HEK293T (cell line): ENCODE data around the gene POLN.
"Not testable (repeated sequence)": the region's sequence is repeated elsewhere in the genome, so short reads cannot be mapped to it uniquely, and the experiment has no call there.

ENCODE experiments used
- CTCF ChIA-PET: fragments of 350-600 bp; formaldehyde crosslinking; extraction: SDS; loops from one replicate; lab custom pipeline; 2021; ENCODE audit warnings: antibody characterized with exemption, inconsistent platforms; lab: Yijun Ruan, JAX
- POLR2A ChIA-PET: fragments of 350-600 bp; formaldehyde crosslinking; extraction: SDS; loops from one replicate; lab custom pipeline; 2020; ENCODE audit warnings: antibody characterized with exemption, inconsistent platforms; lab: Yijun Ruan, JAX
- DNase-seq: peaks from one replicate; pipeline ENCODE4 v3.0.0; 2012; ENCODE audit warnings: mixed read lengths; ENCODE audit errors: extremely low spot score
- ARNT ChIP-seq: fragments of 450-650 bp; IDR thresholded peaks from 2 replicates; pipeline ENCODE4 v1.6.1; 2017; ENCODE audit warnings: mild to moderate bottlenecking
- BHLHE40 ChIP-seq: fragments of 450-650 bp; IDR thresholded peaks from 2 replicates; pipeline ENCODE4 v1.6.1; 2016; ENCODE audit warnings: mild to moderate bottlenecking, moderate library complexity, borderline replicate concordance
- CTBP1 ChIP-seq: fragments of 450-650 bp; IDR thresholded peaks from 2 replicates; pipeline ENCODE4 v1.6.1; 2016; ENCODE audit warnings: borderline replicate concordance
- ELF4 ChIP-seq: fragments of 450-650 bp; IDR thresholded peaks from 2 replicates; pipeline ENCODE4 v1.6.1; 2017; ENCODE audit warnings: antibody characterized with exemption
- FOXA1 ChIP-seq: fragments of 450-650 bp; IDR thresholded peaks from 2 replicates; pipeline ENCODE4 v1.6.1; 2016; ENCODE audit warnings: mild to moderate bottlenecking
- FOXK2 ChIP-seq: fragments of 450-650 bp; IDR thresholded peaks from 2 replicates; pipeline ENCODE4 v1.6.1; 2016; ENCODE audit warnings: mild to moderate bottlenecking
- FOXM1 ChIP-seq: fragments of 450-650 bp; IDR thresholded peaks from 2 replicates; pipeline ENCODE4 v1.6.1; 2017; ENCODE audit warnings: mild to moderate bottlenecking, borderline replicate concordance
- HDGF ChIP-seq: fragments of 450-650 bp; IDR thresholded peaks from 2 replicates; pipeline ENCODE4 v1.6.1; 2017; ENCODE audit warnings: antibody characterized with exemption, borderline replicate concordance
- L3MBTL2 ChIP-seq: fragments of 450-650 bp; conservative IDR thresholded peaks from 2 replicates; pipeline ENCODE4 v1.6.1; 2016; ENCODE audit warnings: mild to moderate bottlenecking
- LEF1 ChIP-seq: fragments of 450-650 bp; IDR thresholded peaks from 2 replicates; pipeline ENCODE4 v1.6.1; 2017; ENCODE audit warnings: mild to moderate bottlenecking, borderline replicate concordance
- NFRKB ChIP-seq: fragments of 450-650 bp; IDR thresholded peaks from 2 replicates; pipeline ENCODE4 v1.6.1; 2016; ENCODE audit warnings: mild to moderate bottlenecking, moderate library complexity
- SP1 ChIP-seq: fragments of 450-650 bp; IDR thresholded peaks from 2 replicates; pipeline ENCODE4 v1.6.1; 2017
- SUZ12 ChIP-seq: fragments of 450-650 bp; IDR thresholded peaks from 2 replicates; pipeline ENCODE4 v1.6.1; 2016; ENCODE audit warnings: mild to moderate bottlenecking
- TARDBP ChIP-seq: fragments of 450-650 bp; IDR thresholded peaks from 2 replicates; pipeline ENCODE4 v1.6.1; 2016
- ZNF384 ChIP-seq: fragments of 450-650 bp; IDR thresholded peaks from 2 replicates; pipeline ENCODE4 v1.6.1; 2016
- TF ChIP-seq, protein P1 (sequence below): fragments of 450-650 bp; IDR thresholded peaks from 2 replicates; pipeline ENCODE4 v1.6.1; 2016

Gene POLN

DNA sequence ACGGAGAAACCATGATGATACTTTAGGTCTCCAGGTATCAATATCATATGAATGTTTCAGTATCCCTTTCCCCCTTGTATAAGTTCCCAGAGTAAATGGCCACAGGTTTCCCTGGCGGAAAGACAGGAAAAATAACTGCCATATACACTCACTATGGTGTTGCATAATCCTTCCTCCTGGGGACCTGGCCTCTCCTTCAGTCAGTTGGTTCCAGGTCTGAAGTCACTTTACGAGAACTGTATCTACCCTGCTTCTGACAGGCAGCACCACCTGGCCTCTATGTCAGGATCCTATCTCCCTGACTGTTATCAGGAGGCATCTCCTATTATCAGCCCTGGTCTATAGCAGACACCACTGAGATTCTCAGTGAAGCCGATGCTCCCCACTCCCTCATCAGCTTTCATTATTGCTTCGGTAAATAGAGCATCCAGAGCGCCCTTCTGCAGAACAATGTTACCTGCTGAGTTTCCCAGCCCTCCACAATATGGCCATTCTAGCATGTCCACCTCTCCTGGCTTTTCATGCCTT lies 22.6 kb downstream of the POLN start:
- TF ChIP-seq BHLHE40 (no peak), L3MBTL2 (no peak), ELF4 (no peak), TARDBP (no peak), FOXA1 (no peak), FOXM1 (no peak), SUZ12 (no peak), HDGF (no peak), CTBP1 (no peak), LEF1 (no peak), FOXK2 (no peak), SP1 (no peak), ARNT (no peak), ZNF384 (no peak), NFRKB (no peak)
- TF ChIP-seq, protein P1, sequence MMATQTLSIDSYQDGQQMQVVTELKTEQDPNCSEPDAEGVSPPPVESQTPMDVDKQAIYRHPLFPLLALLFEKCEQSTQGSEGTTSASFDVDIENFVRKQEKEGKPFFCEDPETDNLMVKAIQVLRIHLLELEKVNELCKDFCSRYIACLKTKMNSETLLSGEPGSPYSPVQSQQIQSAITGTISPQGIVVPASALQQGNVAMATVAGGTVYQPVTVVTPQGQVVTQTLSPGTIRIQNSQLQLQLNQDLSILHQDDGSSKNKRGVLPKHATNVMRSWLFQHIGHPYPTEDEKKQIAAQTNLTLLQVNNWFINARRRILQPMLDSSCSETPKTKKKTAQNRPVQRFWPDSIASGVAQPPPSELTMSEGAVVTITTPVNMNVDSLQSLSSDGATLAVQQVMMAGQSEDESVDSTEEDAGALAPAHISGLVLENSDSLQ, result no peak
- CTCF ChIA-PET, result interaction anchor here (0.7 to 2.5 kb wide), 13 partner anchors 10 to 245 kb away, joined by 3 to 18 read pairs (median 4); partner anchors contain the start of genes CFAP99, HAUS3 and POLN
- DNase-seq, result no peak
- POLR2A ChIA-PET, result interaction anchor here (2.4 kb wide), 1 partner anchor 21 kb away, joined by 8 read pairs; no protein-coding TSS in a partner anchor

DNA sequence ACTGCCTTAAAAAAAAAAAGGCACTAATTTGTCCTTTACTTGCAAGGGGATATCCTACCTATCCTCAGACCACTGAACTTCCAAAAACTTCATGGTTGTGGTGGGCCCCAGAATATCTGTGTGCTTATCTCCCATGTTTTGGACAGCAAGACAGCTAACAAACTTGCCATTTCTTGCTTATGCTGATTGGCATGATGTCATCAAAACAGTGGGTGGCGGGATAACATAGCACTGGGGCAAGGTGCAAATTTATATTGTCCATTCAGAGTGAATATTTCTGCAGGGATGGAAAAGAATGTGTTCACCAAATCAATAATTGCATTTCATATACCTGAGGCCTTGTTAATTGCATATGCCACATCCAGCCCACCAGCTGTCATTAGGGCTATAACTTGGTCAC lies 23.5 kb downstream of the POLN start:
- POLR2A ChIA-PET, result no interaction called here
- no peak for DNase-seq
- CTCF ChIA-PET, result interaction anchor here (1.0 kb wide), 2 partner anchors 195 to 223 kb away, joined by 3 read pairs; no protein-coding TSS in a partner anchor
- no peak for TF ChIP-seq SP1
- TF ChIP-seq FOXM1, result no peak

DNA sequence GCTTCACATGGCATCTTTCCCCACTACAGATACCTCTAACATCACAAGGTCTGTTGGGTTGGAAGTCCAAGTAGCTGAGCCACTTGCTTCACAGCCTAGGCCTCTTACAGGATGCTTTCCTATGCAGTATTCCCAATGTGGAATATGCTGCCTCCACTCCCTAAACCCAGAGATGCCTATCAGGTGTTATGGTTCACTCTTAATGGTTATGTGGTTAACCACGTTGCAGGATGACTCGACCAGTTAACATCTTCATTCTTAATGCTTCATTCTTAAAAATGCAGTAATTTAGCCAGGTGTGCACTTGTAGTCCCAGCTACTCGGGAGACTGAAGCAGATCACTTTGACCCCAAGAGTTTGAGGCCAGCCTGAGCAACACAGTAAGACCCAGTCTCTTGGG lies 24.2 kb downstream of the POLN start:
- ChIA-PET POLR2A (no interaction called here), CTCF (interaction anchor here (1.0 kb wide), 2 partner anchors 195 to 224 kb away, joined by 3 read pairs; no protein-coding TSS in a partner anchor)
- no peak for DNase-seq
- TF ChIP-seq NFRKB (no peak), L3MBTL2 (no peak), FOXK2 (no peak)

DNA sequence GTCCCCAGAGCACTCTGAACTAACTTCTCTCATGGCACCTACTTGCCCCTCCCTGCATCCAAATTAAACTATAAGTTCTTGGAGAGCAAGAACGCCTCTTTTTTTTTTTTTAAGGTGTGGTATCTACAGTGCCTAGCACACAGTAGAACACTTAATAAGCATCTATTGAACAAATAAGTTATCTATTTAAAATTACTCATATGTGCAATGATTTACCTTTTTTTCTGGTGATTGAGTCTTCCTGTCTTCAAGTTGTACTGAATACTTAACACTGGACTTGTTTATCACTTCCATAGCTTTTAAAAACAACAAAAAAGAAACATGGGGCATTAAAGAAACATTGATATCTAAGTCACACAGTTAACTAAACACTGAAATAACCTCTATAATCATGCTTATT lies 29.1 kb downstream of the POLN start:
- ChIA-PET POLR2A (no interaction called here), CTCF (no interaction called here)
- DNase-seq, result no peak
- TF ChIP-seq, protein P1, result no peak
- TF ChIP-seq TARDBP (no peak), L3MBTL2 (no peak), FOXA1 (no peak), ZNF384 (no peak), ELF4 (no peak), BHLHE40 (no peak), ARNT (no peak), SP1 (no peak), HDGF (no peak), NFRKB (no peak), FOXM1 (no peak), FOXK2 (no peak), CTBP1 (no peak), LEF1 (no peak), SUZ12 (no peak)

DNA sequence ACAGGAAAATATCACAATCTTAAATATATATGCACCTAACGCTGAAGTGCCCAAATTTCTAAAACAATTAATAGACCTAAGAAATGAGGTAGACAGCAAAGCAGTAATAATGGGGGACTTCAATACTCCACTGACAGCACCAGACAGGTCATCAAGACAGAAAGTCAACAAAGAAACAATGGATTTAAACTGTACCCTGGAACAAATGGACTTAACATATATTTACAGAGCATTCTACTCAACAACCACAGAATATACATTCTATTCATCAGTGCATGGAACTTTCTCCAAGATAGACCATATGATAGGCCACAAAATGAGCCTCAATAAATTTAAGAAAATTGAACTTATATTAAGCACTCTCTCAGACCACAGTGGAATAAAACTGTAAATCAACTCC lies 39.1 kb downstream of the POLN start:
- DNase-seq, POLR2A ChIA-PET, CTCF ChIA-PET: not testable (repeated sequence)

DNA sequence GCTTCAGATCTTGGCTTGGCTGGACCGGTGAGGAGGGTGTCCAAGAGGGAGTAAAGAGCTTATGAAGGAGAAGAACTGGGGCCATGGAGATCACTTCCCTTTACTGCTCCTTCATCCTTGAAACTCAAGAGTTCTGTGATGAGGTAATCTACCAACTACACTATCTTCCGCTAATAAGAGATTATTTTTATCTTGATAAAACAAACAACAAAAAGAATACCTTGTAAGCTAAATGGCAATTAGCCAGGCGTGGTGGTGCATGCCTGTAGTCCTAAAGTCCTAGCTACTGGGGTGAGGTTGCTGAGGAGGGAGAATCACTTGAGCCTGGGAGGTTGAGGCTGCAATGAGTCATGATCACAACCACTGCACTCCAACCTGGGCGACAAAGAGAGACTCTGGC lies 47.4 kb downstream of the POLN start:
- ChIA-PET POLR2A (no interaction called here), CTCF (interaction anchor here (0.7 to 0.9 kb wide), 2 partner anchors 11 to 15 kb away, joined by 3 read pairs; no protein-coding TSS in a partner anchor)
- DNase-seq, result no peak
- no peak for TF ChIP-seq FOXK2
- TF ChIP-seq TARDBP, result no peak
- no peak for TF ChIP-seq FOXA1
- TF ChIP-seq SP1, result no peak
- TF ChIP-seq, protein P1, result no peak
- no peak for TF ChIP-seq ARNT
- TF ChIP-seq ELF4, result no peak
- TF ChIP-seq NFRKB, result no peak
- no peak for TF ChIP-seq SUZ12
- TF ChIP-seq ZNF384, result no peak
- no peak for TF ChIP-seq FOXM1

DNA sequence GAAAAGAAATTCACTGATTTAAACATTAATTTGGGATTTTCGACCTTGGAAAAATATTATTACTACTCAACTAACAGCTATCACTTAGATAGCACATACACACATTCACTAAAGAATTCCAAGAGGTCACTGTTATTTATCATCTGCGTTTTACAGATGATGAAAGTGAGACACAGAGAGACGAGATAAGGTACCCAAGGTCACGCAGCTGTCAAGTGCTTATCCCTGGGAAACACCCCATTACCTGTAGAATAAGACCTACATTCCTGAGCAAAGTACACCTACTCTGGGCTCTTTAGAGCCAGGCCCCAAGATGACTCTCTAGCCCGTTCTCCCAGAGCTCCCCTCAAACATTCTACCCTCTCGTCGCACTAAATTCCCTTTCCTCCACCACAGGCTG lies 48.6 kb downstream of the POLN start:
- CTCF ChIA-PET, result interaction anchor here (0.6 to 1.0 kb wide), 2 partner anchors 27 to 182 kb away, joined by 3 read pairs; no protein-coding TSS in a partner anchor
- TF ChIP-seq ELF4 (no peak), FOXM1 (no peak), LEF1 (no peak), BHLHE40 (no peak), SP1 (no peak), FOXA1 (no peak), NFRKB (no peak), CTBP1 (no peak), SUZ12 (no peak), ZNF384 (no peak), HDGF (no peak), TARDBP (no peak), ARNT (no peak), L3MBTL2 (no peak)
- POLR2A ChIA-PET, result no interaction called here

More for the DNA sequence above, 48.6 kb downstream of the POLN start:
- DNase-seq, result no peak
